Fibroblast of peridontal ligament (primary cell): ENCODE measurements around the gene MRPL37.
A peak's percentile ranks its signal among the peaks of the same experiment; 100 is the strongest.
"Not testable (repeated sequence)": the region's sequence is repeated elsewhere in the genome, so short reads cannot be mapped to it uniquely, and the experiment has no call there.

Source experiments
- DNase-seq: peaks from one replicate; pipeline ENCODE4 v3.0.0-alpha.2; 2010; ENCODE audit errors: extremely low read depth

The MRPL37 gene

GRCh38 chr1:54220004-54220811 is 20.2 kb downstream of the MRPL37 start:
- DNase-seq: peak; percentile 82

- no peak for DNase-seq
Observed at GRCh38 chr1:54221113-54221834, 21.3 kb downstream of the MRPL37 start.

- no peak for DNase-seq
Observed at GRCh38 chr1:54221867-54222484, 22.0 kb downstream of the MRPL37 start.

GRCh38 chr1:54222711-54223110 is 22.7 kb downstream of the MRPL37 start:
- no peak for DNase-seq

- DNase-seq: no peak
Observed at GRCh38 chr1:54223441-54224202, 23.7 kb downstream of the MRPL37 start.

- DNase-seq: no peak
Observed at GRCh38 chr1:54224233-54224632, 24.3 kb downstream of the MRPL37 start.

- DNase-seq: no peak
Observed at GRCh38 chr1:54225378-54225777, 25.4 kb downstream of the MRPL37 start.

GRCh38 chr1:54225986-54226559 is 26.1 kb downstream of the MRPL37 start:
- DNase-seq: no peak

GRCh38 chr1:54227091-54227602 is 27.2 kb downstream of the MRPL37 start:
- DNase-seq: peak; percentile 43

- DNase-seq: no peak
Observed at GRCh38 chr1:54227891-54228310, 27.9 kb downstream of the MRPL37 start.

- DNase-seq: no peak
Observed at GRCh38 chr1:54228638-54229079, 28.7 kb downstream of the MRPL37 start.

GRCh38 chr1:54229281-54229891 is 29.4 kb downstream of the MRPL37 start:
- peak; percentile 54 for DNase-seq

GRCh38 chr1:54230507-54231339 is 30.8 kb downstream of the MRPL37 start:
- no peak for DNase-seq

GRCh38 chr1:54233196-54233595 is 33.2 kb downstream of the MRPL37 start:
- not testable (repeated sequence) for DNase-seq

GRCh38 chr1:54234284-54234683 is 34.3 kb downstream of the MRPL37 start:
- DNase-seq: no peak

- DNase-seq: no peak
Observed at GRCh38 chr1:54237586-54237985, 37.6 kb downstream of the MRPL37 start.

- DNase-seq: no peak
Observed at GRCh38 chr1:54238353-54239034, 38.5 kb downstream of the MRPL37 start.

- no peak for DNase-seq
Observed at GRCh38 chr1:54239035-54239383, 39.0 kb downstream of the MRPL37 start.

GRCh38 chr1:54239631-54240031 is 39.7 kb downstream of the MRPL37 start:
- DNase-seq: no peak
